Testis (tissue), 3 donors: ENCODE results near the gene RAD51C. TPM values are rescaled to one million over a fixed set of nuclear protein-coding genes. Genes with fewer than 3 reads are reported as not detected.
"Not testable (repeated sequence)": the region's sequence is repeated elsewhere in the genome, so short reads cannot be mapped to it uniquely, and the experiment has no call there.

Experiments
- DNase-seq: peaks from one replicate; pipeline ENCODE4 v3.0.0-alpha.2; 2019
- H3K27ac ChIP-seq, 2 donors: fragments of 200-600 bp; sonication (generic); one replicate each; pipeline ENCODE4 v1.5.1; 2019
- H3K27me3 ChIP-seq: fragments of 200-600 bp; sonication (generic); one replicate; pipeline ENCODE4 v1.5.1; 2019
- H3K36me3 ChIP-seq: fragments of 200-600 bp; sonication (generic); one replicate; pipeline ENCODE4 v1.5.1; 2017; ENCODE audit warnings: low read depth; ENCODE audit errors: missing control alignments
- H3K4me1 ChIP-seq: fragments of 200-600 bp; sonication (generic); one replicate; pipeline ENCODE4 v1.5.1; 2019
- H3K4me3 ChIP-seq, 2 donors: fragments of 200-600 bp; sonication (generic); one replicate each; pipeline ENCODE4 v1.5.1; 2017 to 2019
- H3K9me3 ChIP-seq: fragments of 200-600 bp; sonication (generic); one replicate; pipeline ENCODE4 v1.5.1; 2017
- POLR2A ChIP-seq: fragments of 450-650 bp; IDR thresholded peaks from one replicate; pipeline ENCODE4 v1.6.1; 2017; ENCODE audit warnings: antibody characterized with exemption, mild to moderate bottlenecking, moderate library complexity
- WGBS, 2 donors: methylation state at CpG; one replicate each; pipeline ENCODE4 v1.1.5; 2018; 5-methylcytosine and 5-hydroxymethylcytosine counted together
- intact Hi-C: fragments of 100-400 bp; cut with DNase I; formaldehyde crosslinking; loops from one replicate; pipeline ENCODE4 v1.15.1; 2023; ENCODE audit warnings: low total_unique reads
- polyA plus RNA-seq: library from polyadenylated mRNA; stranded (reverse); fragments of 350-450 nt; fragmentation: Illumina TruSeq; extraction: RNeasy Lipid Tissue Mini Kit (QIAGEN cat#74804); gene quantifications from one replicate; pipeline ENCODE4 v1.2.3, GENCODE V29; 2014; ENCODE audit warnings: low read depth, low replicate concordance; ENCODE audit not compliant: insufficient read depth
- total RNA-seq, 2 donors: library from RNA; depleted of rRNA; stranded (reverse); fragments of >200 nt; gene quantifications; one replicate each; pipeline ENCODE4 v1.2.3, GENCODE V29; 2016
- TF ChIP-seq, protein P1 (sequence below), 3 experiments: fragments of 450-650 bp in 2 of 3; fragments of 200-600 bp in 1 of 3; sonication (generic) in 1 of 3; IDR thresholded peaks; one replicate each; pipeline ENCODE4 v1.5.1; 2016 to 2019; ENCODE audit warnings: antibody characterized with exemption in 3 of 3, mild to moderate bottlenecking in 2 of 3, moderate library complexity in 1 of 3

RAD51C gene
- total and polyA plus RNA-seq, 3 donors from 2014 or later: 44.5 to 63.4 (median 53.5) TPM

DNA sequence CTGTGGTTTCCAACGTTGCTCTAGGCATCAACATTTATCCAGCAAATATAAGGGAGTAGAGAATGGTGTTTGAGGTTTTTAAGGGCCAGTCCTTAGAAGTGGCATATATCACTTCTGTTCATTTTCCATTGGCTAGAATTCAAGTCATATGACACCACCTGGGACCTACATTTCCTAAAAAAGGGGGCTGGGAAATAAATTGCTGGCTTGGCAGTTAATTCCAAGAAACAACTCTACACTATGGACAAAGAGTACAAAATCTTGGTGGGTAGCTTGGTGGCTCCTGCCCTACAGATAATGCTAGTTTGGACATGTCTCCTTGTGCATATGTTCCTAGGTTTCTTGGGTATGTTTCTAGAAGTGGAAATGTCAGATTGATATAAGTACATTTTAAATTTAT lies 70.9 kb downstream of the RAD51C start:
- H3K4me1 ChIP-seq: no peaks in the 10 kb centered on the region
- no peak overlapping the region for H3K27ac ChIP-seq
- DNase-seq: no peak
- H3K9me3 ChIP-seq: no peaks in the 10 kb centered on the region
- H3K27me3 ChIP-seq: no peaks in the 10 kb centered on the region
- 44 to 68% methylated on average over 1 of the region's 1 CpG for WGBS, 2 donors
- H3K4me3 ChIP-seq: no peak overlapping the region
- H3K36me3 ChIP-seq: no peaks in the 10 kb centered on the region
- intact Hi-C loops: no loop called here
- no peak for TF ChIP-seq POLR2A
- TF ChIP-seq, protein P1, sequence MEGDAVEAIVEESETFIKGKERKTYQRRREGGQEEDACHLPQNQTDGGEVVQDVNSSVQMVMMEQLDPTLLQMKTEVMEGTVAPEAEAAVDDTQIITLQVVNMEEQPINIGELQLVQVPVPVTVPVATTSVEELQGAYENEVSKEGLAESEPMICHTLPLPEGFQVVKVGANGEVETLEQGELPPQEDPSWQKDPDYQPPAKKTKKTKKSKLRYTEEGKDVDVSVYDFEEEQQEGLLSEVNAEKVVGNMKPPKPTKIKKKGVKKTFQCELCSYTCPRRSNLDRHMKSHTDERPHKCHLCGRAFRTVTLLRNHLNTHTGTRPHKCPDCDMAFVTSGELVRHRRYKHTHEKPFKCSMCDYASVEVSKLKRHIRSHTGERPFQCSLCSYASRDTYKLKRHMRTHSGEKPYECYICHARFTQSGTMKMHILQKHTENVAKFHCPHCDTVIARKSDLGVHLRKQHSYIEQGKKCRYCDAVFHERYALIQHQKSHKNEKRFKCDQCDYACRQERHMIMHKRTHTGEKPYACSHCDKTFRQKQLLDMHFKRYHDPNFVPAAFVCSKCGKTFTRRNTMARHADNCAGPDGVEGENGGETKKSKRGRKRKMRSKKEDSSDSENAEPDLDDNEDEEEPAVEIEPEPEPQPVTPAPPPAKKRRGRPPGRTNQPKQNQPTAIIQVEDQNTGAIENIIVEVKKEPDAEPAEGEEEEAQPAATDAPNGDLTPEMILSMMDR (IDR thresholded peaks at IDR 0.05): no peak

DNA sequence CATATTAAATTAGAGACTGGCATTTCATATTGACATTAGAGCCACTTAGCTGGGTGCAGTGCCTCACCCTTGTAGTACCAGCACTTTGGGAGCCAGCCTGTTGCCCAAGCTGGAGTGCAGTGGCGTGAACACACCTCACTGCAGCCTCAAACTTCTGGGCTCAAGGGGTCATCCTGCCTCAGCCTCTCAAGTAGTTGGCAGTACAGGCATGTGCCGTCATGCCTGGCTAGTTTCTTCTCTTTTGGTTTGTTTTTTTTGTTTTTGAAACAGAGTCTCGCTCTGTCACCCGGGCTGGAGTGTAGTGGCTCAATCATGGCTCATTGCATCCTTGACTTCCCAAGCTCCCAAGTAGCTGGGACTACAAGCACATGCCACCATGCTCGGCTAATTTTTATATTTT lies 72.0 kb downstream of the RAD51C start:
- Histone ChIP-seq H3K36me3 (no peaks in the 10 kb centered on the region), H3K27me3 (no peaks in the 10 kb centered on the region), H3K4me3 (no peak overlapping the region), H3K9me3 (no peaks in the 10 kb centered on the region), H3K4me1 (no peaks in the 10 kb centered on the region), H3K27ac (no peak overlapping the region)
- DNase-seq: no peak
- WGBS, 2 donors: 82 to 88% methylated on average over 5 of the region's 5 CpGs
- TF ChIP-seq POLR2A: no peak
- intact Hi-C loops: no loop called here

DNA sequence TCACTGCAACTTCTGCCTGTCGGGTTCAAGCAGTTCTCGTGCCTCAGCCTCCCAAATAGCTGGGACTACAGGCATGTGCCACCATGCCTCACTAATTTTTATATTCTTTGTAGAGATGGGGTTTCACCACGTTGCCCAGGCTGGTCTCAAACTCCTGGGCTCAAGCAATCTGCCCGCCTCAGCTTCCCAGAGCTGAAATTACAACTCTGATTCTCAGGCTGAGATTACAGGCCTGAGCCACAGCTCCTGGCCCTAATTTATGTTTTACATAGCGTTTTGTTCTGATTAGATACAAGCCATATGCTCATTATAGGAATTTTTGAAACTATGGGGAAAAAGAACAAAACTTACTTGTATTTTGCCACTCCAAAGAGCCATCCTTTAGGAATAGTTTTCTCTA lies 86.1 kb downstream of the RAD51C start:
- intact Hi-C loops, H3K4me3 ChIP-seq, H3K9me3 ChIP-seq, H3K4me1 ChIP-seq, DNase-seq, H3K27ac ChIP-seq, H3K27me3 ChIP-seq, H3K36me3 ChIP-seq: not testable (repeated sequence)
- 78% methylated on average over 5 of the region's 5 CpGs for WGBS, 2 donors

DNA sequence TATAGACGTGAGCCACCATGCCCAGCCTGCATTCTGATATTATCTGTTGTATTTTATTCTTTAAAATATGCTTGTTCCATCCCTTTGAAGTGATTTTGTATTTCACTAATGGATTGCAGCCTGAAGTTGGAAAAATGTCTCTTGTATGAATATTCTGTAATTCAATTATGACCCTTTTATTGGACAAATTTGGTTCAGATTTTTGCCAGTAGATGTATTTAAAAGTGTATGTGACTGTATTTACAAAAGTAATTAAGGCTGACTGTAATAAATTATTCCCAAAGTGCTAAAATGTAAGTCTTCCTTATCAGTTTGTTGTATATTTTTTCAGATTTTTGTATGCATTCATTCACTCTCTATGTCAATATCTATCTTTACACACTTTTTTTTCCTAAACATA lies 87.0 kb downstream of the RAD51C start:
- H3K4me1 ChIP-seq: no peaks in the 10 kb centered on the region
- intact Hi-C loops: no loop called here
- H3K9me3 ChIP-seq: no peaks in the 10 kb centered on the region
- DNase-seq: no peak
- no peak overlapping the region for H3K27ac ChIP-seq
- no peak for TF ChIP-seq POLR2A
- TF ChIP-seq, protein P1 (IDR thresholded peaks at IDR 0.05): no peak
- H3K36me3 ChIP-seq: no peaks in the 10 kb centered on the region
- H3K27me3 ChIP-seq: no peaks in the 10 kb centered on the region
- 58 to 64% methylated on average over 1 of the region's 1 CpG for WGBS, 2 donors
- H3K4me3 ChIP-seq: no peak overlapping the region

DNA sequence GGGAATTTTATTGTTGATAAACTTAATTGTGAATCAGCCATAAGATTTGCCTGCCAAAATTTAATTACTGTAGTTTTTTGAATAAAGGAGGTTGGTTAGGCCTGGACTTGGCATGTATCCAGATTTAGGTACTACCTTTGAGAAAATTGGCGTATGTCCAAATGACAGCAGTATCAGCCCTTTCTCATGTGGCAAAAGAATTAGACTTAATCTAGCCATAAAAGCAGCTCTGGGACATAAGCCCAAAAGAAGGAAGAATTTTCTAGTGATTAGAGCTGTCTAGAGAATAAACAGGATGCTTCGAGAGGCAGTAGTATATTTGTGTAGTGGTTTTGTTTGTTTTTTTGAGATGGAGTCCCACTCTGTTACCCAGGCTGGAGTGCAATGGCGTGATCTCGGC lies 91.0 kb downstream of the RAD51C start:
- WGBS, 2 donors: 58 to 63% methylated on average over 4 of the region's 4 CpGs
- Histone ChIP-seq H3K4me1 (no peaks in the 10 kb centered on the region), H3K36me3 (no peaks in the 10 kb centered on the region), H3K4me3 (no peak overlapping the region), H3K27ac (no peak overlapping the region), H3K9me3 (no peaks in the 10 kb centered on the region), H3K27me3 (no peaks in the 10 kb centered on the region)
- intact Hi-C loops: no loop called here
- TF ChIP-seq, protein P1 (IDR thresholded peaks at IDR 0.05): no peak
- no peak for TF ChIP-seq POLR2A
- no peak for DNase-seq

DNA sequence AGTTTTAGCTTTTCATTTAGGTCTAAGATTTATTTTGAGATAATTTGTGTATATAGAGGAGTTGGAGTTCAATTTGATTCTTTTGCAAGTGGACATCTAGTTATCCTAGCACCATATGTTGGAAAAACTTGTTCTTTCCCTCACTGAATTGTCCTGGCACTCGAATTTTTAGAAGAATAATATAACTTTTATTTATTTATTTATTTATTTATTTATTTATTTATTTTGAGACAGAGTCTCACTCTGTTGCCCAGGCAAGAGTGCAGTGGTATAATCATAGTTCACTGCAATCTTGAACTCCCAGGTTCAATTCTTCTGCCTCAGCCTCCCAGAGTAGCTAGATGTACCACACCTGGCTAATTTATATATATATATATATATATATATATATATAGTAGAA lies 92.7 kb downstream of the RAD51C start:
- H3K4me1 ChIP-seq: no peaks in the 10 kb centered on the region
- intact Hi-C loops: no loop called here
- no peaks in the 10 kb centered on the region for H3K36me3 ChIP-seq
- TF ChIP-seq POLR2A: no peak
- TF ChIP-seq, protein P1 (IDR thresholded peaks at IDR 0.05): no peak
- H3K9me3 ChIP-seq: no peaks in the 10 kb centered on the region
- H3K27me3 ChIP-seq: no peaks in the 10 kb centered on the region
- H3K4me3 ChIP-seq: no peak overlapping the region
- no peak for DNase-seq
- WGBS, 2 donors: 67 to 76% methylated on average over 1 of the region's 1 CpG
- no peak overlapping the region for H3K27ac ChIP-seq
